Breast epithelium (tissue), 4 donors: Measurements from ENCODE around the gene ADD2. TPM values are rescaled to one million over a fixed set of nuclear protein-coding genes. Genes with fewer than 3 reads are reported as not detected.

ENCODE experiments used
- DNase-seq, 2 donors: peaks; one replicate each; pipeline ENCODE4 v3.0.0-alpha.2; 2019; ENCODE audit warnings: low spot score in 2 of 2
- H3K27ac ChIP-seq, 2 donors: fragments of 200-600 bp; sonication (generic) in 1 of 2; one replicate each; pipeline ENCODE4 v1.5.1; 2016 to 2019; ENCODE audit warnings: mild to moderate bottlenecking in 1 of 2
- H3K27me3 ChIP-seq, 2 donors: fragments of 200-600 bp; sonication (generic) in 1 of 2; one replicate each; pipeline versions ENCODE4 v1.5.1 to v1.6.0; 2017 to 2019; ENCODE audit warnings: control low read depth in 1 of 2, mild to moderate bottlenecking in 1 of 2
- H3K36me3 ChIP-seq: fragments of 200-600 bp; one replicate; pipeline ENCODE4 v1.5.1; 2019
- H3K4me1 ChIP-seq, 2 donors: fragments of 200-600 bp; sonication (generic); one replicate each; pipeline ENCODE4 v1.5.1; 2016 to 2019; ENCODE audit warnings: control low read depth in 1 of 2
- H3K4me3 ChIP-seq, 3 donors: fragments of 200-600 bp; sonication (generic); 1 replicate in 2 of 3; 2 replicates in 1 of 3; pipeline ENCODE4 v1.5.1; 2016 to 2019; ENCODE audit warnings: mild to moderate bottlenecking in 3 of 3, moderate library complexity in 2 of 3
- H3K9me3 ChIP-seq, 2 donors: fragments of 200-600 bp; sonication (generic) in 1 of 2; one replicate each; pipeline ENCODE4 v1.5.1; 2016 to 2019; ENCODE audit warnings: control low read depth in 1 of 2
- CTCF ChIP-seq, 3 donors: fragments of 450-650 bp; IDR thresholded peaks; one replicate each; pipeline ENCODE4 v1.5.1; 2016 to 2017; ENCODE audit warnings: antibody characterized with exemption in 3 of 3, mild to moderate bottlenecking in 3 of 3, moderate library complexity in 3 of 3
- POLR2A ChIP-seq: fragments of 450-650 bp; IDR thresholded peaks from one replicate; pipeline ENCODE4 v1.6.1; 2016; ENCODE audit warnings: antibody characterized with exemption, mild to moderate bottlenecking, moderate library complexity
- POLR2AphosphoS5 ChIP-seq, 3 donors: sonication (generic); formaldehyde crosslinking; IDR thresholded peaks; one replicate each; pipeline ENCODE4 v1.6.1; 2017; ENCODE audit warnings: antibody characterized with exemption in 3 of 3
- intact Hi-C: fragments of 100-400 bp; cut with DNase I; formaldehyde crosslinking; loops from one replicate; pipeline ENCODE4 v1.15.1; 2023; ENCODE audit warnings: low total_unique reads
- total RNA-seq, 3 donors: library from RNA; depleted of rRNA; stranded (reverse); fragments of >200 nt; gene quantifications; one replicate each; pipeline ENCODE4 v1.1.0, GENCODE V29; 2016

The ADD2 gene
- total RNA-seq, 3 donors from 2014 or later, result 1.3 to 2.3 (median 1.9) TPM

DNA sequence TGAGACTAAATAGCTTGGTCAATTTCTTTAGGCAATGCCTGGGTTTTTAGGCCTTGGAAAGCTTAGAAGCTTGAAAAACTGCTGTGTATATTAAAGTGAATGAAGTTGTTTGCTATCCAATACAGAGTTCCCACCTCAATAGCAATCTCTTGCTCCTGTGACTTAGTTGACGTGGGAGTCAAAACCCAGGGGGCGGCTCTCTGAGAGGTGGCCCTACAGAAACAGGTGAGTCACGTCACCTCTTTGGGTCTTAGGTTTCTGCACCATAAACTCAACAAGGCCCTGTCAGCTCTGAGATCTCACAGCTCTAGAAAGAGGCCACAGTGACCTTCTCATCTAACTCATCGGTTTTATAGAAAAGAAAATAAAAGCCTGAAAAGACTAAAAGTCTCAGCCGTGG is 79.6 kb downstream of the ADD2 start:
- H3K36me3 ChIP-seq, result no peaks in the 10 kb centered on the region
- H3K9me3 ChIP-seq, result no peaks in the 10 kb centered on the region
- intact Hi-C loops, result no loop called here
- H3K4me1 ChIP-seq, result no peaks in the 10 kb centered on the region
- H3K27ac ChIP-seq, result no peak overlapping the region
- H3K4me3 ChIP-seq, result no peak overlapping the region
- TF ChIP-seq POLR2AphosphoS5 (IDR thresholded peaks at IDR 0.05) (no peak), CTCF (IDR thresholded peaks at IDR 0.05) (no peak), POLR2A (no peak)
- DNase-seq, result no peak
- H3K27me3 ChIP-seq, result no peaks in the 10 kb centered on the region

DNA sequence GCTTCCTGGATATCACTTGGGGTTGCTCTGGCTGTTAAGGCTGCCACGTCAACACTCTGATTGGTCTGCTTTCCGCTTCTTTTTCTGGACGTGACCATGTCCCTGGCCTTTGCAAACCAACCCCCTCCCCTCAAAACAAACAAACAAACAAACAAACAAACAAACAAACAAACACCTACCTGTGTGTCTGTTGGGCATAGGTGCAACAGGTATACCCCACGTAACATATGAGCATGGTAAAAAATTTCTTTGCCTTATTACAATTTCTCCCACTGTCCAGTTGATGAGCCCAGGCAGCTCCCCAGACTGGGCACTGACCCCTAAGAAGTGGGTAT is 80.6 kb downstream of the ADD2 start:
- no peak overlapping the region for H3K27ac ChIP-seq
- H3K4me1 ChIP-seq, result no peaks in the 10 kb centered on the region
- TF ChIP-seq CTCF (IDR thresholded peaks at IDR 0.05), result no peak
- TF ChIP-seq POLR2AphosphoS5 (IDR thresholded peaks at IDR 0.05), result no peak
- TF ChIP-seq POLR2A, result no peak
- H3K4me3 ChIP-seq, result no peak overlapping the region
- no peaks in the 10 kb centered on the region for H3K36me3 ChIP-seq
- no peaks in the 10 kb centered on the region for H3K9me3 ChIP-seq
- intact Hi-C loops, result no loop called here
- DNase-seq, result no peak
- no peaks in the 10 kb centered on the region for H3K27me3 ChIP-seq

- H3K4me3 ChIP-seq, result no peak overlapping the region
- H3K27me3 ChIP-seq, result no peaks in the 10 kb centered on the region
- no peak overlapping the region for H3K27ac ChIP-seq
- no peaks in the 10 kb centered on the region for H3K4me1 ChIP-seq
- DNase-seq, result no peak
- TF ChIP-seq POLR2A, result no peak
- no peak for TF ChIP-seq POLR2AphosphoS5 (IDR thresholded peaks at IDR 0.05)
- no peak for TF ChIP-seq CTCF (IDR thresholded peaks at IDR 0.05)
- H3K9me3 ChIP-seq, result no peaks in the 10 kb centered on the region
- intact Hi-C loops, result no loop called here
- H3K36me3 ChIP-seq, result no peaks in the 10 kb centered on the region
Measured at GRCh38 chr2:70686577-70687460, 81.2 kb downstream of the ADD2 start.

GRCh38 chr2:70685771-70686171 is 82.2 kb downstream of the ADD2 start:
- no peak overlapping the region for H3K4me3 ChIP-seq
- intact Hi-C loops, result no loop called here
- no peak for DNase-seq
- TF ChIP-seq CTCF (IDR thresholded peaks at IDR 0.05) (no peak), POLR2A (no peak), POLR2AphosphoS5 (IDR thresholded peaks at IDR 0.05) (no peak)
- no peaks in the 10 kb centered on the region for H3K36me3 ChIP-seq
- no peak overlapping the region for H3K27ac ChIP-seq
- no peaks in the 10 kb centered on the region for H3K9me3 ChIP-seq
- no peaks in the 10 kb centered on the region for H3K4me1 ChIP-seq
- H3K27me3 ChIP-seq, result no peaks in the 10 kb centered on the region

- TF ChIP-seq POLR2A (no peak), CTCF (IDR thresholded peaks at IDR 0.05) (no peak)
- H3K4me1 ChIP-seq, result no peaks in the 10 kb centered on the region
- no peaks in the 10 kb centered on the region for H3K9me3 ChIP-seq
- no peaks in the 10 kb centered on the region for H3K27me3 ChIP-seq
- DNase-seq, result no peak
- no peak overlapping the region for H3K27ac ChIP-seq
- no peak overlapping the region for H3K4me3 ChIP-seq
- H3K36me3 ChIP-seq, result no peaks in the 10 kb centered on the region
- intact Hi-C loops, result no loop called here
Measured at GRCh38 chr2:70684846-70685622, 83.0 kb downstream of the ADD2 start.
